ENCODE measurements around the gene STRN3.

- TF ChIP-seq, protein P1, sequence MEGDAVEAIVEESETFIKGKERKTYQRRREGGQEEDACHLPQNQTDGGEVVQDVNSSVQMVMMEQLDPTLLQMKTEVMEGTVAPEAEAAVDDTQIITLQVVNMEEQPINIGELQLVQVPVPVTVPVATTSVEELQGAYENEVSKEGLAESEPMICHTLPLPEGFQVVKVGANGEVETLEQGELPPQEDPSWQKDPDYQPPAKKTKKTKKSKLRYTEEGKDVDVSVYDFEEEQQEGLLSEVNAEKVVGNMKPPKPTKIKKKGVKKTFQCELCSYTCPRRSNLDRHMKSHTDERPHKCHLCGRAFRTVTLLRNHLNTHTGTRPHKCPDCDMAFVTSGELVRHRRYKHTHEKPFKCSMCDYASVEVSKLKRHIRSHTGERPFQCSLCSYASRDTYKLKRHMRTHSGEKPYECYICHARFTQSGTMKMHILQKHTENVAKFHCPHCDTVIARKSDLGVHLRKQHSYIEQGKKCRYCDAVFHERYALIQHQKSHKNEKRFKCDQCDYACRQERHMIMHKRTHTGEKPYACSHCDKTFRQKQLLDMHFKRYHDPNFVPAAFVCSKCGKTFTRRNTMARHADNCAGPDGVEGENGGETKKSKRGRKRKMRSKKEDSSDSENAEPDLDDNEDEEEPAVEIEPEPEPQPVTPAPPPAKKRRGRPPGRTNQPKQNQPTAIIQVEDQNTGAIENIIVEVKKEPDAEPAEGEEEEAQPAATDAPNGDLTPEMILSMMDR (conservative IDR thresholded peaks at IDR 0.05; ENCODE audit: low read length), result no peak
- TF ChIP-seq EZH2phosphoT487 (IDR thresholded peaks at IDR 0.05; ENCODE audit: borderline replicate concordance, low read depth, low read length), result no peak
Observed at GRCh38 chr14:30872602-30873001, 153.6 kb downstream of the STRN3 start.

Measured in OCI-LY7 (cell line).